Hepatic stellate cell (primary cell): ENCODE results near the gene FAM50A.
"Not testable (repeated sequence)": the region's sequence is repeated elsewhere in the genome, so short reads cannot be mapped to it uniquely, and the experiment has no call there.

Source experiments
- DNase-seq: peaks from one replicate; pipeline ENCODE4 v3.0.0; 2011; ENCODE audit warnings: low spot score

FAM50A gene

GRCh38 chrX:154485150-154486051, 41.5 kb downstream of the FAM50A start:
- DNase-seq = peak; percentile 26

- DNase-seq = peak; percentile 27
Measured at GRCh38 chrX:154486052-154486395, 42.1 kb downstream of the FAM50A start.

- peak; percentile 53 for DNase-seq
Measured at GRCh38 chrX:154486396-154487207, 42.7 kb downstream of the FAM50A start, which contains the start of gene UBL4A. UBL4A (minus strand) TSS chrX:154486615; CDS start chrX:154486584, 31 bp downstream.

- DNase-seq = no peak
Measured at GRCh38 chrX:154487518-154488290, 43.8 kb downstream of the FAM50A start.

- DNase-seq = no peak
Measured at GRCh38 chrX:154488336-154489075, 44.6 kb downstream of the FAM50A start.

GRCh38 chrX:154489182-154489581, 45.2 kb downstream of the FAM50A start:
- no peak for DNase-seq

- peak; percentile 56 for DNase-seq
Measured at GRCh38 chrX:154490021-154490413, 46.1 kb downstream of the FAM50A start.

- DNase-seq = peak; percentile 95
Measured at GRCh38 chrX:154490414-154491083, 46.6 kb downstream of the FAM50A start, which contains the start of gene SLC10A3. SLC10A3 (minus strand) TSS chrX:154490629; CDS start chrX:154488940, 1,689 bp downstream.

GRCh38 chrX:154494715-154495114, 50.8 kb downstream of the FAM50A start:
- no peak for DNase-seq

GRCh38 chrX:154495472-154495922, 51.6 kb downstream of the FAM50A start:
- DNase-seq = no peak

- not testable (repeated sequence) for DNase-seq
Measured at GRCh38 chrX:154496591-154497137, 52.7 kb downstream of the FAM50A start.
